Measurements from ENCODE around the gene PFDN4. TPM values are rescaled to one million over a fixed set of nuclear protein-coding genes. Genes with fewer than 3 reads are reported as not detected.

The PFDN4 gene
- total RNA-seq, 1 donor from 2014 or later = 92.4 TPM

DNA sequence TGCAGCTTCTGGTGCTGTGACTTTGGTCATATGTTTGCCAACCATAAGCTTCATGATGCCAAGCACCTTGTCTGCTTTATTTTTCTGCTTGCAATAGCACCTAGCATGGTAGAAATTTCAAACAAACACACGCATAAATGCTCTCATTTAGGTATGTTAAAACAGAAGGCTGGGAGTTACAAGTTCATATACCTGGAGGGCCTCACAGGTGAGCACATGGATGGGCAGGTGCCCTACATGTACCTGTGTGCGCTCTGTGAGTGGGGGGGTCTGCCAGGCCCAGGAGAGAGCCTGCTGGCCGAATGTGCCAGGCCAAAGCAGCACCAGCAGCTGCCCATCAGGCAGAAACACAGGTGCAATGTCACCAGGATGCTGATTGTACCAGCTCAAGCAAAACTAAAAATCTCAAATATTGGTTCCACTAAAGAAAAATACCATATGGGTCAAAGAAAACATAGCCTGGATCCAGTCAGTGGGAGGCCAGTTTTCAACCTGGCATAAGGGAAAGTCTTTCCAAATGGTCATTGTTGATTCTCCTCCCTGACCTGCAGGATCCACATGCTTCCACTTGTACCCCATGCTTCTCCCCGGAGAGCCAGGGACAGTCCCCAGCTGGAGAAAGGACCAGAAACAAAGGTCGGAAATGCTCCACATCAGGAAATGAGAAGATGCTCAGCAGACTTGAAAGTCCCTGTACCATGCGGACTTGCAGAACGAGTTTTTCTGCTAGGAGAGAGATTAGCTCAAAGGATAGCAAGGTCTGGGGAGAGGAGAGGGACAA lies 7.2 kb upstream of the PFDN4 start:
- no peak for DNase-seq (ENCODE audit: low read depth, low spot score)

DNA sequence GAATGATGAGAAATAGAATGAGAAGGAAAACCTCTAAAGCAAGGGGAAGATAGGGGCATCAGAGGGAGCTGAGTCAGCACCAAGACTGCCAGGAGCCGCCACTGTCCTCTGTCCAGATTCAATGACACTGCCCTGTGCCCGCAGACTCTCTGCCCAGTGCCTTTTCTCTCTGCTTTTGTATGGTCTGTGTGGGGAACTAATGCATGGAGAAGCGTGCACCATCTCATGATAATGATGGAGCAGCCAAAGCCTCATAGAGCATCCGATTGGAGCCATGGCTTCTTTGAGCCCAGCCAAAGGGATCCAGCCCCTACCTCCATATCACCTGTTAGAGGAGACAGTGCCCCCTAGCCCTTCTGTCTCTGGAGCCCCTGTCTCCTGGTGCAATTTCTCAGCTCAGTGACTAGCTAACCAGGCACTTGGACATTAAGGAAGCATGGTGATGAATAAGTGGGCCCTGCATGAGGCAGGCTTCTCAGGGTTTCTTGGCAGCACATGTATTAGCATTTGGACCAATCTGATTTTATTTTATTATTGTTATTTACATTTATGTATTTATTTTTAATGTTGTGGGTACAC lies 6.5 kb upstream of the PFDN4 start:
- DNase-seq (ENCODE audit: low read depth, low spot score) = no peak

- no peak for DNase-seq (ENCODE audit: low read depth, low spot score)
Measured at GRCh38 chr20:54203281-54203680, 4.6 kb upstream of the PFDN4 start.

GRCh38 chr20:54204063-54204462 lies 3.8 kb upstream of the PFDN4 start:
- no peak for DNase-seq (ENCODE audit: low read depth, low spot score)

GRCh38 chr20:54204481-54204880 lies 3.4 kb upstream of the PFDN4 start:
- DNase-seq (ENCODE audit: low read depth, low spot score) = no peak

DNA sequence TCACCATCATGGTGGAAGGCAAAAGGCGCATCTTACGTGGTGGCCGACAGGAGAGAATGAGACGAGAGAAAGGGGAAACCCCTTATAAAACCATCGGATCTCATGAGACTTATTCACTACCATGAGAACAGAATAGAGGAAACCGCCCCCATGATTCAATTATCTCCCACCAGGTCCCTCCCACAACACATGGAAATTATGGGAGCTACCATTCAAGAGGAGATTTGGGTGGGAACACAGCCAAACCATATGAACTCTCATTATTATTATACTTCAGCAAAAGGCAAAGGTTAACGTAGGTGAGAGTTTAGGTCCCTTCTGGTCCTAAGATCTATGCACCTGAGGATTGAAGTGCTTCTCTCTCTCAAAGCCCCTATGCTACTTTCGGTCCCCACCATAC lies 2.4 kb upstream of the PFDN4 start:
- no peak for DNase-seq (ENCODE audit: low read depth, low spot score)

DNA sequence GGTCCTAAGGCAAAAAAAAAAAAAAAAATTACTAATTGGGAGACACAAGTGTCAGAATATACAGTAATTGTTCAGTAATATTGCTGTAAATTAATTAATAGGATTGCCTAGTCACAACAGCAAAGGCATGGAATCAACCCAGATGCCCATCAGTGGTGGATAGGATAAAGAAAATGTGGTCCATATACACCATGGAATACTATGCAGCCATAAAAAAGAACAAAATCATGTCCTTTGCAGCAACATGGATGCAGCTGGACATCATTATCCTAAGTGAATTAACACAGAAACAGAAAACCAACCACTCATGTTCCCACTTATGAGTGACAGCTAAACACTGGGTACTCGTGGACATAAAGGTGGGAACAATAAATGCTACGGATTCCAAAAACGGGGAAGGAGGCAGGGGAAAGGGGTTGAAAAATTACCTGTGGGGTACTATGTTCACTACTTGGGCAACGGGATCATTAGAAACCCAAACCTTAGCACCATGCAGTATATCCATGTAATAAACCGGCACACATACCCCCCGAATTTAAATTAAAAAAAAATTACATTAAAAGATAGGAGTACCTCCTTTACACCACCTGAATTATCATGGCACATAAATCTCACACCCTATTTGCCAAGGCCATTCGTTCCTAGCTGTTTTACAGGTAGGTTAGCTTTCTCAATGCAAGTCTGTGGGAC lies 689 bp upstream of the PFDN4 start:
- DNase-seq (ENCODE audit: low read depth, low spot score) = no peak

DNA sequence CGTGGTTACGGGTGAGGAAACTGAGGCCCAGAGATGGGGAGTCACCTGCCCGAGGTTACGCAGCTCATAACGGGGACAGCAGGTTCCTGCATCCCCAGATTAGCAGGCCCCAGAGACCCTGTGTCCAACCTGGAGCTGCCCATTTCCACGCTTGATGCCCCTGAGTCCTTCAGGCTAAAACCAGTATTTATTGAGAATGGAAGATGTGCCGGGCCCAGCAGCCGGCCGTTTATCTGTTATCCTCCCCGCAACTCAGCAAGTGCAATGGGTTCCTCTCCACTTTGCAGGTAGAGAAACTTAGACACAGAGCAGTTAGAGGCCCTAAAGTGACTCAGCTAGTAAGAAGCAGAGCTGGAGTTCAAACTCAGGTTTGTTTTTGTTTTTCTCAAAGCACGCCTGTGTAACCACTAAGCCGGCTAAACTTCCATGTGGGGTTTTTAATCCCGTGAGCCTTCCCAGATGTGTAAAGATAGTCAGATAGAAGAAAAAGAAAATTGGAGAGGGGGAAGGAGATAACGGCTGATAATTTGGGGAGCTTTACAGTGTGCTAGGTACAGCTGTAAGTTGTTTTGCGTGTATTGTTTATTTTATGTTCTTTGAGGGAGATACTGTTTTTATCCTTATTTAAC lies 775 bp downstream of the PFDN4 start:
- DNase-seq (ENCODE audit: low read depth, low spot score) = no peak

DNA sequence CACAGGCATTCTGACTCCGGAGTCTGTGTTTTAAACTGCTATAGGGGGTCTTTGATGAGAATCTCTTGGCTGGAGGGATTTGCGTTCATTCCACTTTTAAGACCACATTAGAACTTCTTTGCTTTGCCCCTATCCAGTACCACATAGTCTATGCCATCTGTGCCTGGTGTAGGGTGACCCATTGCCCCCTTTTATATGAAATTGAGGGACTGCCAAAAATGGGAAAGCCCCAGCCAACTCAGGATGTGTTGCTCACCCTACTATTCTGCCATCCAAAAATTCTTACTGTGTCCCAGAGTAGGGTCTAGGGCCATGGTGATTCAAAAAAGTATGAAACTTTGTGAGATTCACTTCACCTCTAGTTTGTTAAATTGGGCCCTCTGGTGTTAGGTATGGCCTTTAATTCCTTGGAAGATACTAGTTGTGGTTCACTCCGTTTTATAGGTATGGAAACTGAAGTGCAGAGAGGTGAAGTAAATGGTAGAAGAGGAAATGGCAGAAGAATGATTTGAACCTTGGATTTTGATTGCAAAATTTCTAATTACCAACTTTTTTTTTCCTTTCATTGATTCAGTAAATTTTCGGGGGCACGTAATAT lies 1.4 kb downstream of the PFDN4 start:
- DNase-seq (ENCODE audit: low read depth, low spot score) = no peak

DNA sequence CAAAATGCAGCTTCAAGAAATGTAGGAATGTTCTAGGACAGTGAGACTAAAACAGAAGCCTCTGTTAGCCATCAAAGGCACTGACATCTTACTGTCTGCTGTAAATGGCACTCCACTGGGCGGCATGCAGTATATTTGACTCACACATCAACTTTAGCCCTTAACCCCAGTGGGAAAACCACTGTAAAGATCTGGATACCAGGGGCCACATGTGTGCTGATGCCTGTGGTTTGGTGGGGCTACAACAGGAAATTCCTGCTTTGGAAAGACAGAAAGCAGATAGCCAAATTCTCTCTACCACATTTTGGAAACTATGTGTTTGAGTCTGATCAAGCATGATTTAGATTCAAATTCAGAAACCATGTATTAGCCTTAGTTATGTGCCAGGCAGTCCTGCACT lies 4.3 kb downstream of the PFDN4 start:
- no peak for DNase-seq (ENCODE audit: low read depth, low spot score)

GRCh38 chr20:54212871-54213270 lies 5.0 kb downstream of the PFDN4 start:
- DNase-seq (ENCODE audit: low read depth, low spot score) = no peak

DNA sequence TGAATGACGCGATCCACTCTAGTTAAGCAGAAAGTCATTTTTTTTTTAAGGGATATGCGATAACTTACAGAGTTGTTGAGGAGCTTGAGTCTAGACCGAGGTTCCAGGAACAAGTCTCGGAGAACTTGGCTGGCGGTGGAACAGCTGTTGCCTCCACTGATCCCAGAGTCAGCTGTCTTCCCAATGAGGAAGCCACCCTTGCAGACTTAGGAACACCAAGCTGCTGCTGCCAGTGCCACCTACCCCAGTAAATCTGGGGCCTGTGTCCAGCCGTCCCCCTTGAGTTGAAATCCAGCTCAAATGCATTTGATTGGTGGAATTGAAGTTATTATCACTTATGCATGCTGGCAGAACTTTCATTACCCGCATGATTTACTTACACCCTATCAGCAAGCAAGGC lies 6.7 kb downstream of the PFDN4 start:
- DNase-seq (ENCODE audit: low read depth, low spot score) = no peak

DNA sequence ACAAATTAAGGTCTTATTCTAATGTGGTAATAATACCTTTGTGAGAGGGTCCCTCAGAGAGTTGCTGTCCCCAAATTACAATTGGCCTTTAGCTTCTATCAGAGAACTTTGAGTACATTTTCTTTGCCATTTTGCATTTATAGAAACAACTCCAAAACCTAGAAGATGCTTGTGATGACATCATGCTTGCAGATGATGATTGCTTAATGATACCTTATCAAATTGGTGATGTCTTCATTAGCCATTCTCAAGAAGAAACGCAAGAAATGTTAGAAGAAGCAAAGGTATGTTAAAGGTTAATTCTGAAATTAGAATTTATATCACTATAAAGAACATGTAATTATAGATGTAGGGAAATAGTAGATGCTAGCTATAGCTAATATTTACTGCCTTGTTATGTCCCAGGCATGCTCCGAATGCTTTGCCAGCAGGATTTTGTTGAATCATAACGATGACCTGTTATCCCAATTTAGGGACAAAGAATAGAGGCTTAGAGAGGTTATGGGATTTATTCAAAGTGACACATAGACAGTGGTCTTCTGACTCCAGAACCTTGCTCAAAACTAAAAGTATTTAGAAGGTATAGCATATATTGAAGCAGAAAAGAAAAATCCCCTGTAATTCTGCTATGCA lies 7.4 kb downstream of the PFDN4 start:
- no peak for DNase-seq (ENCODE audit: low read depth, low spot score)

- DNase-seq (ENCODE audit: low read depth, low spot score) = no peak
Measured at GRCh38 chr20:54217762-54218161, 9.9 kb downstream of the PFDN4 start.

GRCh38 chr20:54218470-54218869 lies 10.6 kb downstream of the PFDN4 start:
- DNase-seq (ENCODE audit: low read depth, low spot score) = no peak

DNA sequence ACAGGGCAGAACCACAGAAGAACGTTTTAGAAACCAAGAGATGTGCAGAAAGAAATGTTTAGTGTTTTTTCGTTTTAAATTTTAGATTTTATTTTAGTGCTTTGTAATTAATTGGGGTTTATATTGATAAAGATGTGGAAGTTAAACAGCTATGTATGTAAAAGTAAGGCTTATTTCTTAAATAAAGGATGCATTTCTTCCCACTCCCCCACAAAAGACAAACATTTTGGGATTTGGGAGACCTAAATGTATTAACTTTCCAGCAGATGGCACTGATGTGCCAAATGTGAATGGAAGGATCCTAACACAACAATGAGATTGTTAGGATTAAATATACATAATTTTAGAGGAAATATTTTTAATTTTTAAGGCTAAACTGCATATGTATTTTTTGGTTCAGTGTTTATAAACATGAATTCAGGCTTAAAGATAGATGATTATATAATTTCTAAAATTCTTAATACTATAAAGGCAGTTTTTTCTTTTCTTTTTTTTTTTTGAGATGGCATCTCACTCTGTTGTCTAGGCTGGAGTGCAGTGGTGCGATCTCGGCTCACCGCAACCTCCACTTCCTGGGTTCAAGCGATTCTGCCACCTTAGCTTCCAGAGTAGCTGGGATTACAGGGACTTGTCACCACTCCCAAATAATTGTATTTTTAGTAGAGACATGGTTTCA lies 12.0 kb downstream of the PFDN4 start:
- no peak for DNase-seq (ENCODE audit: low read depth, low spot score)

GRCh38 chr20:54220722-54221121 lies 12.8 kb downstream of the PFDN4 start:
- no peak for DNase-seq (ENCODE audit: low read depth, low spot score)

DNA sequence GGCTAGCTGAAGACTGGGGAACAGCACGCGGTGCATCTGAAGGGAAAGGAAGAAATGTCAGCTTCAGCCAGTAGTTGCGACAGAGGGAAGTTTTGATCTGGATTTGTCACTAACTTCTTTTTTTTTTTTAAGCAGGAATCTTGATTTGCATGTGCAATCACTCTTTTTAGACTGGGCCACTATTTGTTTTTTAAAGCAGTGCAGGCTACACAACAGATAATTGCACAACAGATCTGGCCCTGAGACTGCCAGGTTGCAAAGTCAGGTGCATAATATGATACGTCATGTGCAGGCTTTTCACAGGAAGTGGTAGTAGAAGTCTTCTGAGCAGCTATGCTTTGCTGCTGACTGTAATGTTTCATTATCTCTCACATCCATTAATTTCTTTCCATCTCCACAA lies 13.5 kb downstream of the PFDN4 start:
- no peak for DNase-seq (ENCODE audit: low read depth, low spot score)

DNA sequence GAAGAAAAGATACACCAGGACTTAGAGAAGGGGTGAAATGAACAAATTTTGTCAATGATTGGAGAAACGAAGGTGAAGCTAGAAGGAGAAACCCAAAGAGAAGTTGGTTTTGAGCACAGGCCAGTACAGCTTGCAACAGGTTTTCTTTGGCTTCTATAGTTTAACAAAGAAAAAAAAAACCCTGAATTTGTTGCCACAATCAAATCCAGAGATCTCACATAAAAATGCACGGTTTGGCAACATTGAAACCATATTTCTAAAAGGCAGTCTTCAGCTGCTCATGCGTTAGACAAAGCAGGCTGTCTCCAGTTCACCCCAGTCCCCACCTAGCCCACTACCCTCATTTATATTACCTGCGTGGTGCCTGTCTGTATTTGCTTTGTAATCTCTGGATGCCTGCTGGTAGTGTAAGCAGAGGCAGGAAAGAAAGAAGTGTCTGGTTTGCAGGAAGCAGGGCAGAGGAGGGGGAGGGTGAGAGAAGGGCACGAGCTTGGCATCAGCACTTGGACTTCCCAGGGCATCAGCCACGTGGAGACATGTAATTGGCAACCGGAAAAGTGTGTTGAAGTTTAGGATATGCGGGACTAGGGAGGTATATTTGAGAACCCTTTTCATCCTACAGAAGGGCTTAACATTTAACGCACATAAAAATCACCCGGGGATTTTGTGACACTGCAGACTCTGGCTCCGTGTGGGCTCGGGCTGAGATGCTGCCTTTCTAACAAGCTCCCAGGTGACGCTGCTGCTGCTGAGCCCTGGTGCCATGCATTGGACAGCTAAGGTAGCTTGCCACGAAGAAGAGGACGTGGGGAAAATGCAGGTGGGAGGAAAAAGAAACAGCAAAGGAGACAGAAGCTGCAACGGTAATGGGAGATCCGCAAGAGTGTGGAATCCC lies 14.4 kb downstream of the PFDN4 start:
- DNase-seq (ENCODE audit: low read depth, low spot score) = no peak

- no peak for DNase-seq (ENCODE audit: low read depth, low spot score)
Measured at GRCh38 chr20:54223285-54223684, 15.4 kb downstream of the PFDN4 start.
